Measurements from ENCODE around the gene ORM2. TPM values are rescaled to one million over a fixed set of nuclear protein-coding genes. Genes with fewer than 3 reads are reported as not detected.
A peak's percentile ranks its signal among the peaks of the same experiment; 100 is the strongest.

ORM2 gene
- total and polyA plus RNA-seq, 7 experiments from 2014 or later, result not detected

DNA sequence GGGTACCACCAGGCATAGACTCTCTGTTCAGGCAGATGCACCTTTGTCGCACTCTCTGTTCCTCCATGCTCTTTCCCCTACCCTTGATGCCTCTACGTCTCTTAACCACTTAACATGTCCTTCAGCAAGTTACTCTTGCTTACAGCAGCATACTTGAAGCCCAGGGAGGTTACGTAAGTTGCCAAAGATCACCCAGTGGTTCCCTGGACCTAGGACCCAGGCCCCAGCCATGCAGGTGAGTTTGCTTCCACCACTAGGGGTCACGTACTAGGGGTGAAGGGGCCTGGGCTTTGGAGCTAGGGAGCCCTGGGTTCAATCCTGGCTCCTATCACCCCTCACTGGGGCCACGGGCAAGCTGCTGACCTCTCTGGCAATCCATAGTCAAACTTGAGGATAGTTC, 49.2 kb downstream of the ORM2 start:
- peak overlapping the region; percentile 90 to 98 (median 95) for H3K27ac Mint-ChIP-seq
- H3K27me3 Mint-ChIP-seq, result no peaks in the 10 kb centered on the region
- H3K27me3 ChIP-seq (ENCODE audit: control insufficient read depth in 2 of 2, insufficient read depth in 2 of 2, low read length in 2 of 2), result no peaks in the 10 kb centered on the region
- peaks cover 8 to 69% (median 53%) of the 10 kb centered on the region in 5 donors for H3K36me3 Mint-ChIP-seq
- no peaks in the 10 kb centered on the region for H3K9me3 Mint-ChIP-seq
- ChIA-PET POLR2A (interaction anchor here (0.8 to 33.2 kb wide), 4 partner anchors 8 to 208 kb away, joined by 3 to 978 read pairs (median 106); partner anchors contain the start of genes AKNA and ATP6V1G1), CTCF (no interaction called here)
- peak overlapping the region; percentile 15 for H3K4me3 ChIP-seq (ENCODE audit: low read length)
- peak overlapping the region; percentile 54 to 93 (median 68) for H3K4me3 Mint-ChIP-seq
- H3K4me1 Mint-ChIP-seq, result peaks cover 74 to 95% (median 87%) of the 10 kb centered on the region in 7 donors
- intact Hi-C loops (cut with micrococcal nuclease), result no loop called here
- peaks cover 38 to 60% (median 47%) of the 10 kb centered on the region in 3 experiments for H3K36me3 ChIP-seq (ENCODE audit: control insufficient read depth in 2 of 3, insufficient read depth in 3 of 3, low read length in 3 of 3)
- H3K9me3 ChIP-seq (ENCODE audit: control insufficient read depth in 2 of 3, low read length in 3 of 3), result no peaks in the 10 kb centered on the region
- H3K4me1 ChIP-seq (ENCODE audit: control insufficient read depth in 2 of 2, insufficient read depth in 2 of 2, low read length in 2 of 2), result peaks cover 89 to 93% of the 10 kb centered on the region in 2 donors
- ATAC-seq (no peak), DNase-seq (no peak)
- H3K27ac ChIP-seq (ENCODE audit: low read depth, low read length), result peak overlapping the region; percentile 67

Other genes starting within 250 kb of the ORM2 start
- gene KIF12, start 230.6 kb upstream of the ORM2 start, total RNA-seq, result not detected
- not detected for gene KIF12, start 230.6 kb upstream of the ORM2 start, polyA plus RNA-seq
- gene COL27A1, start 174.3 kb upstream of the ORM2 start, total RNA-seq, result 1 to 10 TPM; 1.2 to 2.4 (median 1.9) TPM
- not detected for gene COL27A1, start 174.3 kb upstream of the ORM2 start, polyA plus RNA-seq
- gene ORM1, start 6.8 kb upstream of the ORM2 start, total RNA-seq, result under 1 TPM in 1 of 5 experiments, not detected in 4; 0.29 TPM
- not detected for gene ORM1, start 6.8 kb upstream of the ORM2 start, polyA plus RNA-seq
- gene AKNA, start 58.1 kb downstream of the ORM2 start, total RNA-seq, result 100 to 1,000 TPM; 276 to 403 (median 375) TPM
- 10 to 100 TPM; 20.5 to 39.6 TPM for gene AKNA, start 58.1 kb downstream of the ORM2 start, polyA plus RNA-seq
- 10 to 100 TPM in 2 of 5 experiments, 1 to 10 TPM in 3; 1.1 to 24.0 (median 3.0) TPM for gene WHRN, start 175.6 kb downstream of the ORM2 start, total RNA-seq
- under 1 TPM in 1 of 2 donors, not detected in 1; 0.12 TPM for gene WHRN, start 175.6 kb downstream of the ORM2 start, polyA plus RNA-seq

Measured in naive thymus-derived CD4-positive, alpha-beta T cell (primary cell).